ENCODE data around the gene TPRX1.
"Not testable (repeated sequence)": the region's sequence is repeated elsewhere in the genome, so short reads cannot be mapped to it uniquely, and the experiment has no call there.

- TF ChIP-seq POLR2A (IDR thresholded peaks at IDR 0.05; ENCODE audit: extremely low read depth, insufficient read length); MYC (IDR thresholded peaks at IDR 0.05; ENCODE audit: low read depth, low read length): not testable (repeated sequence)
Measured at GRCh38 chr19:47764705-47765104, 39.6 kb downstream of the TPRX1 start.
